ENCODE data around the gene GRPEL2. TPM values are rescaled to one million over a fixed set of nuclear protein-coding genes. Genes with fewer than 3 reads are reported as not detected.

GRPEL2 gene
- total and polyA plus RNA-seq, 2 of the 8 experiments (the other 6 are each of a cell fraction or from before 2014, with no cell fraction given), result 11.2 to 52.2 TPM

- Histone ChIP-seq H2BK5ac (ENCODE audit: low read depth, low read length) (0 out of 2 replicates have a peak overlapping the region, but pooled peaks have one; percentile 19), H3K4me2 (ENCODE audit: insufficient read depth in 1 of 2, low read depth in 2 of 2, low read length in 2 of 2) (no peak overlapping the region; a peak in 1 of 4 replicates), H3K27ac (ENCODE audit: low read depth, low read length) (no peak overlapping the region), H3K27me3 (replicated peaks in 1 of 4; ENCODE audit: control insufficient read depth in 3 of 4, extremely low read depth in 1 of 4, insufficient read depth in 3 of 4, low read length in 3 of 4) (no peaks in the 10 kb centered on the region), H2BK20ac (ENCODE audit: low read length) (no peak overlapping the region), H3K18ac (ENCODE audit: extremely low read depth, low read length) (no peak overlapping the region), H2AFZ (ENCODE audit: low read length) (peak overlapping the region; percentile 83; the same call in 1 of the 2 replicates), H3K23ac (ENCODE audit: insufficient read length) (no peak overlapping the region), H4K20me1 (replicated peaks in 1 of 2; ENCODE audit: control insufficient read depth in 1 of 2, insufficient read depth in 2 of 2, low read length in 2 of 2) (no peaks in the 10 kb centered on the region), H3K14ac (ENCODE audit: insufficient read length) (no peak overlapping the region), H3K9ac (replicated peaks in 1 of 4; ENCODE audit: extremely low read depth in 1 of 4, low read depth in 3 of 4, low read length in 3 of 4) (no peak overlapping the region), H3K36me3 (ENCODE audit: control insufficient read depth in 2 of 4, insufficient read depth in 4 of 4, low read length in 3 of 4) (no peaks in the 10 kb centered on the region), H3K79me1 (ENCODE audit: low read depth, low read length) (no peaks in the 10 kb centered on the region), H2AK5ac (ENCODE audit: low read depth, low read length) (no peak overlapping the region), H4K91ac (replicated peaks; ENCODE audit: insufficient read length, low read length) (no peak overlapping the region), H3K9me3 (ENCODE audit: insufficient read depth in 2 of 2, low read depth in 1 of 2, low read length in 1 of 2) (no peaks in the 10 kb centered on the region), H4K5ac (ENCODE audit: insufficient read length, low read depth, low read length) (no peak overlapping the region), H3K56ac (replicated peaks; ENCODE audit: insufficient read length, low read depth, low read length) (no peak overlapping the region), H2BK15ac (ENCODE audit: low read length) (no peak overlapping the region), H2BK120ac (replicated peaks; ENCODE audit: low read depth, low read length) (no peak overlapping the region), H3K79me2 (ENCODE audit: control insufficient read depth in 1 of 2, insufficient read depth in 2 of 2, low read length in 2 of 2) (no peaks in the 10 kb centered on the region), H2BK12ac (ENCODE audit: low read depth, low read length) (peak overlapping the region; percentile 30; the same call in 1 of the 2 replicates), H3K4me1 (replicated peaks in 1 of 4; ENCODE audit: control insufficient read depth in 3 of 4, insufficient read depth in 4 of 4, low read length in 3 of 4) (peaks cover 0 to 3% (median 1%) of the 10 kb centered on the region in 4 experiments; a peak in 1 of 7 replicates), H3K4ac (replicated peaks; ENCODE audit: insufficient read length, low read depth, low read length) (no peak overlapping the region), H3K23me2 (ENCODE audit: low read depth, low read length) (no peaks in the 10 kb centered on the region), H3K4me3 (ENCODE audit: extremely low read depth in 1 of 4, insufficient read depth in 2 of 4, low read depth in 3 of 4, low read length in 4 of 4) (no peak overlapping the region), H4K8ac (ENCODE audit: extremely low read depth, insufficient read depth, low read length) (no peak overlapping the region)
- ChIA-PET POLR2A (ENCODE audit: partially characterized antibody) (interaction anchor here (0.7 to 1.2 kb wide), 2 partner anchors 34 to 44 kb away, joined by 3 read pairs; partner anchors contain the start of gene GRPEL2), CTCF (ENCODE audit: partially characterized antibody) (interaction anchor here (1.0 to 5.7 kb wide), 12 partner anchors 9 to 254 kb away, joined by 3 to 24 read pairs (median 4); no protein-coding TSS in a partner anchor)
- TF ChIP-seq CTCF (IDR thresholded peaks at IDR 0.05; ENCODE audit: control extremely low read depth in 1 of 3, insufficient read depth in 1 of 3, low read depth in 1 of 3, low read length in 3 of 3) (peak in 1 of 3 experiments; percentile 13; a peak in 1 of 4 replicates), JUND (IDR thresholded peaks at IDR 0.05; ENCODE audit: low read length) (no peak)
- FAIRE-seq, result no peak
- DNase-seq (ENCODE audit: low read depth in 1 of 2, low spot score in 2 of 2), result no peak
- 62% methylated on average over 10 of the region's 10 CpGs; no CpG with 5 or more reads in 1 of the 2 experiments for WGBS, 2 experiments (ENCODE audit: extremely low coverage in 1 of 2, insufficient coverage in 1 of 2, insufficient read length in 1 of 2, insufficient replicate concordance in 2 of 2, low coverage in 1 of 2, low lambda C conversion rate in 2 of 2, missing lambda C conversion rate in 1 of 2)
Measured at GRCh38 chr5:149310947-149311658, 34.2 kb upstream of the GRPEL2 start.

All from H1 (cell line).